Germinal center (tissue), 1 donor: ENCODE data around the gene KCNIP4.

Source experiments
- DNase-seq: peaks from one replicate; pipeline ENCODE4 v3.0.0; 2012; ENCODE audit warnings: mixed read lengths, low spot score

Gene KCNIP4

DNA sequence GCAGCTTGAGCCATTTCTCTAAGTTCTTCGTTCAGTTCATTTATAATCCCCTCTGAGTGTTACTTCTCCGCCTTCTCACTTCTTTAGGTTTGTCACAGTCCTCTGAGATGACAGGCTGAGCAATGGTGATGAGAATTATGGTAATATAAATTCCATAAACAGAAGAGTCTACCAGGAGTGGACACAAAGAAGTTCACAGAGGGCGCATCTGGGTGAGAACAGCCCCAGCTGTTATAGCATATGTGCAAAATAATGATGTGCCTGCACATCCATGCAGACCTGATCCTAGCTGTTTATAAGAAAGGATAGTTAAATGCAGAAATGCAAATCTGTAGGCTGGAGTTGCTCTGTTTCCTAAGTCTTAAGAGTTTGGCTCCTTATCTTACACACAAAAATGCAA is 377.5 kb downstream of the KCNIP4 start:
- DNase-seq: no peak

DNA sequence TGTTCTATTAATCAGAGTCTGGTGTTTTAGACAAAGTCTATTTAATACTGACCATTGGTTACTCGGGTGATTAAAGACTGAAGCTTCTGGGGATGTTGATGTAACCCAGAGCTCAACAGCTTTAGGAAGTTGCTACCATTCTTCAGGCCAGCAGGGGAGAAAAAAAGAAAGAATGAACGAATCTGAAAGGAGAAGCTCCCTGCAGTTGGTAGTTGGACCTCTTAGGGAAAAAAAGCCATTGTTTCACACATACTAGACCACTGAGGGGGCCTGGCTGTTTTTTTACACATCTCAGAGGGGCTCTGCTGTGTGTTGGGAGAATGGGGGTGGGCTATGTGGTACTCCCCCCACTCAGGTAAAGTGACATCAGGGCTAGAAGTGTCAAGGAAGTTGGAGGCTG is 378.9 kb downstream of the KCNIP4 start:
- DNase-seq: no peak

DNA sequence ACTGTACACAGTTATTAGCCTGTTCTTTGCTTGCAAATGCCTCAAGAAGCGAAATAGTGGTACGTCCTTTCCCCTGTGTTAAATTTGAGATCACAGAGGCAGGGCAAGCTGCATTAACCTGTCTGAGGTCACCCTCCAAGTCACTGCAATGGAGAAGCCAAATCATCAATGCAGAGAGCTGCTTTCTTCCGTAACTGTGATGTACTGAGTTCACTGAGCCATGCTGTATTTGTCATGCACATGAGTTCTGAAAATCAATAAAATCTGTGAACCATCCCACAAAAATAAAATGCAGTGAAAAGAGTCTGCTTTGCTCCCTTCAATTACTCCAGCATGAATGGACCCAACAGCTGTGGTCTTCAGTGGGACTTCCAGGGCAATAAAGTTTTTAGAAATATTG is 393.5 kb downstream of the KCNIP4 start:
- no peak for DNase-seq

DNA sequence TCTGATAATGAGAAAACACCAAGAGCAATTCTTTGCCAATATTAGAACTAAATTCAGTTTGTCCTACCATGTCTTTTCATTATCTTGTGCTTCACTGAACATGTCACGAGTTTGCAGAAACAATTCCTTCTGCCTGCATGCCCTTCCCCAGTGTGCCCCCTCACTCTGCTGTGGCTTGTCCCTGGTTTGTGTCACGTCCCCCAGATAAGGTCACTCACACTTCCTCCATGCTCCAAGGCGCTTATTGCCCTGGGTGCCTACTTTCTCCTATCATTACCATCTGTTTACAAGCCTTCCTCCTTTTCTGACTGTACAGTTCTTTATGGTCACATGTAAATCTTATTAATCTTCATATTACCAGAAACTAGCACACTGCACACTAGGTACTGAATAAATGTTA is 394.1 kb downstream of the KCNIP4 start:
- DNase-seq: no peak

DNA sequence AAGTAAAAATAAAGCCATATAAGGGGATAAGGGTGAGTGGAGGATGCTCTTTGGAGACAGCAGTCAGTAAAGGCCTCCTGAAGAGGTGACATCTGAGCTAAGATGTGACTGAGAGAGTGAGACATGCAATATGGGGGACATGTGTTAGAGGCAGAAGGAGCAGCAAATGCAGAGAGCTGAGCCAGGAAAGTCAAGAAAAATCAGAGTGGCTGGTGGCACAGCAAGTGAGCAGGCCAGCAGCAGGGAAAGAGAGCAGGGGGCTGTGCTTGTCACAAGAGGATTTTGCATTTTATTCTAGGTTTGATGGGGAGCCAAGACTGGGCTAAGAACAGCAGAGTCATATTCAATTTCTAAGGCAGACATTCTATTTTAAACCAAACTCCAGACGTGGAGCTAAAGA is 394.5 kb downstream of the KCNIP4 start:
- no peak for DNase-seq

DNA sequence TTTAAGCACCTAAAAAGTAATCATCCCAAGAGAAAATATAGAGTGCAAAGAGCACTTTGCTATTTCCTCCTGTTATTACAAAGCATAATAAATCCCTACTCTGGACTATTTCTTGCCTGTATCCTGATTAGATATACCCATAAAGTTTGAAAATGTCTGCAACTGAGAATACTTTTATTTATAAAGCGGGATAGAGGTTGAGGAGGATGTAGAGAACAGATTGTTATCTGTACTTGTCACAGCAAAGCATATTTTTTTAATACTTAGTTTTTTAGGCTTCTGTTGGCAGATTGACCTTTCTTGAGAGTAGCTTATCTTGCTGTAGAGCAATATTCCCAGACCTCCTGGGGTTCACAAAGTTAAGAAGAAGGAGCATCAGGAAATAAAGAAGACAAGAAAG is 396.1 kb downstream of the KCNIP4 start:
- no peak for DNase-seq

DNA sequence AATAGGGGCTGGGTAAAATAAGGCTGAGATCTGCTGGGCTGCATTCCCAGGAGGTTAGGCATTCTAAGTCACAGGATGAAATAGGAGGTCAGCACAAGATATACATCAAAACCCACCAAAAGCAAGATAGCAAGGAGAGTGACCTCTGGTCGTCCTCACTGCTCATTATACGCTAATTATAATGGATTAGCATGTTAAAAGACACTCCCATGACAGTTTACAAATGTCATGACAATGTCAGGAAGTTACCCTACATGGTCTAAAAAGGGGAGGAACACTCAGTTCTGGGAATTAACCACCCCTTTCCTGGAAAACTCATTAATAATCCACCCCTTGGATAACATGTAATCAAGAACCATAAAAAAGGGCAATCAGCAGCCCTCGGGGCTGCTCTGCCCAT is 403.6 kb downstream of the KCNIP4 start:
- DNase-seq: no peak

DNA sequence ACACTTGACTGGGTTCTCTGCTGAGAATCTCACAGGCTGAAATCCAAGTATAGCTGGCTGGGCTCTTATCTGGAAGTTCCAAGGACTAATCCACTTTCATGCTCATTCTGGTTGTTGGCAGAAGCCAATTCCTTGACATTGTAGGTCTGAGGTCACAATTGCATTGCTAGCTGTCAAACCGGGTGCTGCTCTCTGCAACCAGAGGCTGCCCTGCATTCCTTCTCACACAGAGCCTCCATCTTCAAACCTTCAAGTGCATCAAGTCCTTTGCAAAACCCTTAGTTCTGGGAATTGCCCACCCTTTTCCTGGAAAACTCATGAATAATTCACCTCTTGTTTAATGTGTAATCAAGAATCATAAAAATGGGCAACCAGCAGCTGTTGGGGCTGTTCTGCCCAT is 404.2 kb downstream of the KCNIP4 start:
- DNase-seq: no peak

DNA sequence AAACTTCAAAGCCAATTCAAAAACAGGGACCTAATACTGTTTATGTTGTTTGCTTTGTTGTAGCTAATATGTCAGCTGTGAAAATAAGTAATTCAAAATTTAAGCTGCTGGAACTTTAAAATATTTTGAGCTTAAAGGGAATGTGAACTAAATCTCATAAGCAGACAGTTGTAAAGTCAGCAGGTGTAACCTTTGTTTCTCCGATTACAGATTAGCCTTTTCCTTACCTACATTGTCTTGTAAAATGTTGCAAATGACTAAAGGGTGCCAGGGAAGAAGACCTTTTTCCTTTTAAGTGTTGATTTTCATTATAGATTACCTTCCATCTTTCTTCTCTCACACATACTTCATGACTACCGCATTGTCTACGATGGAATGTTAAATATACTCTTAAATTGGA is 405.1 kb downstream of the KCNIP4 start:
- DNase-seq: no peak

DNA sequence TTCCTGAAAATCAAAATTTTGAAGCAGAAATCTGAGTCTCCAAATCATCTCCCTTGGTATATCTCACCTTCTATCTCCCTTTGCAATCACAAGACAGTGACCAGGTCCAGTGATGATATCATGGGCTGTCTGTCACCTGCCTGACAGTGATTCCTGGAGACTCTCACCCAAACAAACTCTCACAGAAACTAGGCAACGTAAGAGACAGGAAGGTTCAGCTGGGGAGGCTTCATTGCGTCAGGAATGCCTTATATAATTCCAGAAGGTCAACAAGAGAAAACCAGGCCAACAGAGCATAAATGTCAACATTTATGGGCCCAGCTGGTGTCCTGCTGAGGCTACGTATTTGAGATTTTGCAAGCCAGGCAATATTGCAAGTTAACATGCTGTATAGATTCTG is 412.7 kb downstream of the KCNIP4 start:
- DNase-seq: no peak

DNA sequence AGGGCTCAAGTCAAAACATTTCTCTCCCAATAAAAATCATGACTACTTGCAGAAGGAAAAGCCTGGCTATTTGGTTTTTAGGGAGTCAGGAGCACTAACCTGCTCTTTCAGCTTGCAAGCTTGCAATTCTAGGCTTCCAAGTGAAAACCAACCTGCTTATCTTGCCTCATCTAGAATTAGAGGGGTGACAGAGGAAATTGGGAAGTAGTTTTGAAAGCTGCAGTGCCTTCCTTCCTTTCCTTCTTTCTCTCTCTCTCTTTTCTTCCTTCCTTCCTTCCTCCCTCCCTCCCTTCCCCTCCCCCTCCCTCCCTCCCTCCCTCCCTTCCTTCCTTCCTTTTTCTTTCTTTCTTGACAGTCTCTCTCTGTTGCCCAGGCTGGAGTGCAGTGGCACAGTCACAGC is 417.5 kb downstream of the KCNIP4 start:
- DNase-seq: no peak

DNA sequence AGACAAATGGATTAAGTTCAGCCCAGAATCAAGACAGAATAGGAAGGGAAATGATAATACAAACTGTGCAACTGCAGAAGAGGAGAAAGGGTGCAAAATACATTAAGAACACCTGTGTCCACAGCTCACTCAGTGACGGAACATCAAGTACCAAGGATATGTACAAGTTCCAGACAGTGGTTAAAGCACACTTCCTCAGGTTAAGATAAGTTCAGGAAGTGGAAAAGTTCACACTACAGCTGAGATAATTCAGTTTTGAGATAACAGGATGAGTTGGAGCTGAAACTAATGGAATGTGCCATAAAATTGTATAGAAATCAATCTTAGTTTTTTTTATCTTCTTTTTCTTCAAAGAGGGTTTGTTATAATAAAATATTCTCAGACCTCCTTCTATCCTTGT is 419.4 kb downstream of the KCNIP4 start:
- DNase-seq: no peak

DNA sequence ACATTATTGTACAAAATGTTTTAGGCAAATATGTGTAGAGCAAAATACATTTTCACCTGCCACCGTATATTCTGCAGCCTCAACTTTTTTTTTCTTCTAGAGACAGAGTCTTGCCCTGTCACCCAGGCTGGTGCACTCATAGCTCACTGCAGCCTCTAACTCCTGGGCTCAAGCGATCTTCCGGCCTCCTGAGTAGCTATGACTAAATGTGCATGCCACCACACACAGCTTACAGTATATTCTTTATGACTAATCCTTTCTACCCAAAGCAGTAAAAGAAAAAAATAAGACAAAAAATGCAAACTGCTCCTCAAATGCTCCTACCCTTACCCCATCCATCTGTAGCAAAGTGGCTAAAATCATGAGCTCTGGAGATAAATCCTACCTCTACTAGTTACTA is 426.3 kb downstream of the KCNIP4 start:
- no peak for DNase-seq

DNA sequence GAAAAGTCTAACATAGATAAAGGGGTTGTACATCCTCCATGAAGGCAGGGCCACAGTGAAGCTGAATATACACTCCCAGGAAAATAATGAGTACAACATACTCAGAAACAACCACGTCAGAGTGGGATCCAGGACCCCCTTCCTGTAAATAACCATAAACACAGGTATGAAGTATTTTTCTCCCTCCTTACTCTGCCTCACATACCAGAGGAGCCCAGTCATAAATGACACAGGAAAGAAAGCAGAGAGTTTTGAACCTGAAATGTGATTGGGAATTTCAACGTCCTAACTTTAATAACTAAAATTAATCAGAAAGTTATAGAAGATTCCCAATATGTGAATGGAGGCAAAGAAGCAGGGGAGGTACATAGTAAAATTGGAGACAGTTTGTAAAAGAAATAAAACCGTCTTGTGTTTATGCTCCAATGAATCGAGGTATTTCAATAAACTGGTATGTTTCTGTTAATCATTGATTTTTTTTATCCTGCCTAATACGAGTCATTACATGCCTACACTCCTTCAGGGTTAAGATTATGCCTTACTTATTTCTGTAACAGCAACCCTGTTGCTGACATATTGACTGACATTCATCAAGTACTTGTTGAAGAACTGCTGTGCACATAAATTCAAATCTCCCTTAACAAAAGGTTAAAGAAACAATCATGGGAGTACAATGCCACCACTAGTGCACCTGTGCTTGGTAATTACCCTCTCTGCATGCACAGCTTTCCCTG is 431.3 kb downstream of the KCNIP4 start:
- DNase-seq: no peak

DNA sequence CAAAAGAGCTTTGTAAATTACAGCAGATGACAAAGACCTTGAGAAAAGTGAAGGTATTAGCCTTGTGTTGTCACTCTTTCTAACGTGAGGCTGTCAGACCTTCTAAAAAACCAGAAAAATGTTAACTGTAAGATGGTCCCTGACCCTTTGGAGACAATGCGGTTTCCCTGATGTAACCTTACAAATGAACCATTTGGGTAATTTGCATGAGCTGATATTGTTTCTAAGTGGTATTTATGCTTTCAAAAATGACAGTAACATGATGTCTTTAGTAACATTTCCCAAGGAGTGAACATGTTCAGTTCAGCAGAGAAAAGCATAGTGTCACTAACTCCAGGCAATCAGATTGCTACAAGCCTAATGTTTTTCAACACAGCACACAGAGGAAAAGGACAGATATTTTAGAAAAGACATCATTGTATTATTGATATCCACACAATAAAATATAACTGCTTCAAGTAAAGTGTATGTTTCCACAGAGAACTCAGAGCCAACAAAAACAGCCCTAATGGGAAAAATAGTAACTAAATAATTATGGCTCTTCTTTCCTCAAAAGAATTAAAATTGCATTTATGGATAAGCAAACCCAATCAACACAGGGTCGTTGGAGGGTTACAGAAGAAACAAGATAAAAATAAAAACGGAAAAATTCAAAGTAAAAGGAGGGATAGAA is 434.4 kb downstream of the KCNIP4 start:
- no peak for DNase-seq

DNA sequence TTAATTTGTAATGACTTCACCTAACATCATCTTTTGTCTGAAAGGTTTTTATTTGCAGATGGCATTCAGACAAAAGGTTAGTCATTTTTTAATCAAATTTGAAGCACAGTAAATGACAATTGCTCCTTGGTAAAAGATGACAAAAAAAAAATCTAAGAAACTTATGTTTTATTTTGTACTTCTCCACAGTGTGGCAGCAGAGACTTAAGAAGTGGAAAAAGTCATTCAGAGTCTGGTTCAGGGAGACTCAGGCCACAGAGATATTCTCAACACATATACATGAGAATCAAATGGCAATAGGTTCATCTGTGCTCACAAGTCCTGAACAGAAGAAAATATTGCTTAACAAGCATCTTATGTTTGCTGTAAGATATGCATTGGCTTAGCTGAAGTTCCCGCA is 436.2 kb downstream of the KCNIP4 start:
- no peak for DNase-seq

DNA sequence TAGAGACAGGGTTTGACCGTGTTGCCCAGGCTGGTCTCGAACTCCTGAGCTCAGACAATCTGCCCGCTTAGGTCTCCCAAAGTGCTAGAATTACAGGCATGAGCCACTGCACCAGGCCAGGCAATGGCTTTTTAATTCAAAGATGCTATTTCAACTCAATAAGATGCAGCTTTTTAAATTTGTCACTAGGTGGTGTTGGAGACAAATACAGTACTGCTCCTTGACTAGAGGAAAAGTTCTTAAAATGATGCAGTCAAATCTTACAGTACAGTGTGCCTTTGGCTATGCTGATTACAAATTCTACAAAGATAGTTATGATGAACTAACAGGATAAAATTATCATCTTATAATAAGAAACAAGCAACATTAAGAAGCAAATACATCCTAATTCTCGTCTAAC is 441.1 kb downstream of the KCNIP4 start:
- DNase-seq: no peak

DNA sequence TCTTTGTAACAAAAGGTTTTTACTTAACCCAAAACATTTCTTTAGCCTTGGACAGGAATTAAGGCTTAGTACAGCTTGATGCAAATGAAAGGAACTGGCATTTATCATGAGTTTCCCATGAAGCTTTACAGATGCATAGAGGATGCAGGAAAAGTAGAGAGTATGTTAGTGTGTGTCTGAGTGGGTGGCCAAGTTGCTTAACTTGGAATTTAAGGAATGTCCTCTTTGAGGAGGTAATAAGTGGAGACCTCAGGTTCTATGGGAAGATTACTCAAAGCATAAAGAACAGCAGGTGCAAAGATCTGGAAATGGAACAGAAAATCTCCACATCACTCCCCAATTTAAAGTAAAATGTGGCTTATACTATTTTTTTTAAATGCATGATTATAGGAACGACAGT is 457.9 kb downstream of the KCNIP4 start:
- no peak for DNase-seq

DNA sequence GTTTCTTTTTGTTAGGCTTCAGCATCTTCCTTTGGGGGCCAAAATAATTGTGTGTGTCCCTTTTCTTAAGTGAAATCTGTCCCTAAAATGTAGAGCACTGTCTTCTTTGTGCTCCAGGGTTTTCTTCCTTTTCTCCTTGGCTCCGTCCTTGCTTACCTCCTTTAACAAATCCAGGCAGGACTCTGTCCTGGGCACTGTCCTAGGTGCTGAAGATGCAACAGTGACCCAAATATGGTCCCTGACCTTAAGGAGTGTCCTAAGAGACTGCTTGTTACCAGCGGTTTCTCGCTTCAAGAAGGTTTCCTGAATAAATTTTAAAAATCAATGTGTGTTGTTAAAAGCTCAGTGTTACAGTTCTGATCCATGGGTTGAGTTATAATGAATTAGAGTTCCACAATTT is 471.8 kb downstream of the KCNIP4 start:
- no peak for DNase-seq

DNA sequence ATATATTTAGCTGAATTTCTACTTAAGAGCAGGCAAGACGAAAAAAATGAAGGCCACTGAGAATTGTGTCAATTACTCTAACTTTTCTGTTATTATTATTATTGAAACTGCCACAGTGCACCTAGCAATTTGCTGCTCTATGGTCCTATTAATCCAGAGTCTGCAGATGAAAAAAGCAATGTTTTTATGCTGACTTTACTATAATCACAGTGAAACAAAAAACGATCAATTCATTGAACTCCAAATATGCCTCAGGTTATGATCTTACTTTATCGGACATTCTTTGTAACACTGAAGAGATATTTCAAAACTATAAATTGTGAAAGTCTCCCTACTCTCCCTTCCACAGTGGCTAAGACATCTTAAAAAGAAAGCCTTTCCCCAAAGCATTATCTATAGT is 474.4 kb downstream of the KCNIP4 start:
- no peak for DNase-seq

DNA sequence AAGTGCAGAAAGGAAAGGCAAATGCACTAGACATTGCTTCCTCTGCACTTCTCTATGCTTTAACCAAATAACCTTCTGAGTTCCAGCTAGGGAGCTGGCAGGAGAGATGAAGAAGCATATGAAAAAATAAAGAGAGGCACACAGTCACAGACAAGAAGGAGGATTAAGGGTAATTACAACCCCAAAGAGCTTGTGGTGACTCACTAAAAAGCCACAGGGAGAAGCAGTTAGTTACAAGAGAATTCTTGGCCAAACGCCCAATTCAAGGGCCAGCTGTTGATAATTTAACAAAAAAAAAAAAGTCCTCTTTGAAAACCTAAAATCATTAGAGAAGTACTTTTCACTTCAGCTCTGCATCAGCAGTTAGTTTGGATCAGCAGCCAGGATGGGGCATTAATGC is 478.0 kb downstream of the KCNIP4 start:
- DNase-seq: no peak

DNA sequence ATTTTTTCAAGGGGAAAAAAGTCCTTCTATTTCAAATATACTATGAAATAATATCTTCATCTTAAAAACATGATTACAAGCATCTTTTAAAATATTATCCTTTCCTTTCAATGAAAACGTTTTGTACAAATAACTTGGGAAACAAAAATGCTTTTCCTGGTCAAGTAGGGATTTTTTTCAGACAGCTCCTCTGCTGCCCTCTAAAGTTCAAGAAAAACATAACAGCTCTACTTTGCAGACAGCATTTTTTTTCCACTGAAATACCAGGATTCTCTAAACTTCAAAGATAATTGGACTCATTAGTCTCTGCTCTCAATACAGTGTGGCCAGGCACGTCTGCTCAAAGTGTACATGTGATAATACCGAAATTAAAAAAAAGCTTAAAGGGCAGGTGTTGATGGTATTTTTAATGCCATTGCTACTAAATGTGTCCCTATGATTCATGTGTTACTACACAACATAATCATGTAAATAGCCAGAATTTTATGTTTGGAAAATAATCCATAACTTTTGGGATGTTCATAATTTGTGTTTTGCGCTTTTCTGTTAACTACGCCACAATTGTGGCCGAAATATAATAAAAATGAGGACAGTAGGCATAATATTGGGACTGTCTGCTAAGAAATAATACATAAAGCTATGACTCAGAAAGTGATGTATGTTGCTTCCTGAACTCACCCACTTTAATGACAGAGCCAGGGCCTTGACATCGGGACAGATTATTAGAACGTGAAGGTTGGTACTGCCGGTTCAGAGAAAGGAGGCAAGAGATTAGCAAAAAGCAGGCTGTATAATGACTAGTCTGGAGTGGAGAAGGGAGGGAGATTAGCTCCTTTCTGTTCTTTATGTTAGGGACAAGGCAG is 478.9 kb downstream of the KCNIP4 start:
- DNase-seq: no peak

DNA sequence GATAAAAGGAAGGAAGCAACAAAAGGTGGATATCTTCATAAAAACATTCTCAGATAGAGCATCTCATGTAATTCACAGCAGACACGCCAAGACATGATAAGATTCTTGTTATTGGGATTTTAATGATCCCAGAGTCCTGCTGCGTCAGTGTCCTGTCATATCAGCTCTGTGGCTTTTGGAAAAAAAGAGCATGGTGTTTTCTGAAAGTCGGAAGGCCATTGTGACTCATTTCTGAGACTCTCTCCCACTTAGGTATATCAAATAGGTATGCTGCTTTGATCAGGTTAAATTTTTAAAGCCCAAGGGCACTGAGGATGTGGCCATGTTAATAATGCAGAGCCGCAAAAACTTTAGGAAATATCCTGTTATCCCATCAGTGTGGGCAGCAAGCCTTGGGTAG is 481.0 kb downstream of the KCNIP4 start:
- DNase-seq: no peak
